ENCODE measurements around the gene FSHR. TPM values are rescaled to one million over a fixed set of nuclear protein-coding genes. Genes with fewer than 3 reads are reported as not detected.
A peak's percentile ranks its signal among the peaks of the same experiment; 100 is the strongest.

FSHR gene
- total RNA-seq, 1 donor from 2014 or later: 0.30 TPM

GRCh38 chr2:48952143-48952542 lies 202.2 kb downstream of the FSHR start:
- Histone ChIP-seq H3K4me1 (ENCODE audit: insufficient read depth, low read length) (no peaks in the 10 kb centered on the region), H3K4me2 (ENCODE audit: low read length) (no peak overlapping the region), H3K9ac (ENCODE audit: low read length) (no peak overlapping the region), H3K9me3 (ENCODE audit: insufficient read depth, low read depth, low read length) (no peaks in the 10 kb centered on the region), H3K79me2 (ENCODE audit: insufficient read depth, low read length) (no peaks in the 10 kb centered on the region), H3K27ac (ENCODE audit: low read depth, low read length) (no peak overlapping the region), H4K20me1 (ENCODE audit: insufficient read depth, low read length) (no peaks in the 10 kb centered on the region), H3K36me3 (ENCODE audit: insufficient read depth, low read length) (no peaks in the 10 kb centered on the region), H3K4me3 (ENCODE audit: insufficient read depth, low read depth, low read length) (no peak overlapping the region), H3K27me3 (ENCODE audit: insufficient read depth, low read length) (no peaks in the 10 kb centered on the region), H2AFZ (ENCODE audit: low read depth, low read length) (no peak overlapping the region)
- H3K4me3 Mint-ChIP-seq (ENCODE audit: unreplicated experiment): no peak overlapping the region
- FAIRE-seq (no peak), DNase-seq (ENCODE audit: low read depth) (no peak)
- H3K27ac Mint-ChIP-seq (ENCODE audit: unreplicated experiment): no peak overlapping the region
- no peaks in the 10 kb centered on the region for H3K36me3 Mint-ChIP-seq (ENCODE audit: low read depth, unreplicated experiment)
- H3K9me3 Mint-ChIP-seq (ENCODE audit: unreplicated experiment): no peaks in the 10 kb centered on the region
- H3K27me3 Mint-ChIP-seq (ENCODE audit: low read depth, unreplicated experiment): no peaks in the 10 kb centered on the region
- peaks cover 2% of the 10 kb centered on the region for H3K4me1 Mint-ChIP-seq (ENCODE audit: low read depth, unreplicated experiment)
- TF ChIP-seq CTCF (IDR thresholded peaks at IDR 0.05; ENCODE audit: insufficient read depth, low read depth, low read length) (no peak), EZH2 (IDR thresholded peaks at IDR 0.05; ENCODE audit: insufficient read depth, low read length) (no peak)

GRCh38 chr2:48948400-48949125 lies 205.8 kb downstream of the FSHR start:
- Histone ChIP-seq H3K9me3 (ENCODE audit: insufficient read depth, low read depth, low read length) (no peaks in the 10 kb centered on the region), H3K36me3 (ENCODE audit: insufficient read depth, low read length) (no peaks in the 10 kb centered on the region), H3K27me3 (ENCODE audit: insufficient read depth, low read length) (no peaks in the 10 kb centered on the region), H3K9ac (ENCODE audit: low read length) (no peak overlapping the region), H3K4me1 (ENCODE audit: insufficient read depth, low read length) (no peaks in the 10 kb centered on the region), H4K20me1 (ENCODE audit: insufficient read depth, low read length) (no peaks in the 10 kb centered on the region), H3K4me3 (ENCODE audit: insufficient read depth, low read depth, low read length) (no peak overlapping the region), H3K79me2 (ENCODE audit: insufficient read depth, low read length) (no peaks in the 10 kb centered on the region), H3K27ac (ENCODE audit: low read depth, low read length) (no peak overlapping the region), H2AFZ (ENCODE audit: low read depth, low read length) (no peak overlapping the region), H3K4me2 (ENCODE audit: low read length) (no peak overlapping the region)
- no peak overlapping the region for H3K4me3 Mint-ChIP-seq (ENCODE audit: unreplicated experiment)
- H3K36me3 Mint-ChIP-seq (ENCODE audit: low read depth, unreplicated experiment): no peaks in the 10 kb centered on the region
- H3K27ac Mint-ChIP-seq (ENCODE audit: unreplicated experiment): no peak overlapping the region
- H3K4me1 Mint-ChIP-seq (ENCODE audit: low read depth, unreplicated experiment): no peaks in the 10 kb centered on the region
- no peaks in the 10 kb centered on the region for H3K27me3 Mint-ChIP-seq (ENCODE audit: low read depth, unreplicated experiment)
- FAIRE-seq: no peak
- no peak for TF ChIP-seq CTCF (IDR thresholded peaks at IDR 0.05; ENCODE audit: insufficient read depth, low read depth, low read length)
- TF ChIP-seq EZH2 (IDR thresholded peaks at IDR 0.05; ENCODE audit: insufficient read depth, low read length): no peak
- no peaks in the 10 kb centered on the region for H3K9me3 Mint-ChIP-seq (ENCODE audit: unreplicated experiment)
- no peak for DNase-seq (ENCODE audit: low read depth)

GRCh38 chr2:48946449-48947048 lies 207.8 kb downstream of the FSHR start:
- H3K27ac ChIP-seq (ENCODE audit: low read depth, low read length): no peak overlapping the region
- H3K4me2 ChIP-seq (ENCODE audit: low read length): no peak overlapping the region
- FAIRE-seq (no peak), DNase-seq (ENCODE audit: low read depth) (peak; percentile 26)
- no peaks in the 10 kb centered on the region for H3K9me3 Mint-ChIP-seq (ENCODE audit: unreplicated experiment)
- H3K4me1 ChIP-seq (ENCODE audit: insufficient read depth, low read length): no peaks in the 10 kb centered on the region
- H3K27me3 ChIP-seq (ENCODE audit: insufficient read depth, low read length): no peaks in the 10 kb centered on the region
- peaks cover 3% of the 10 kb centered on the region for H3K4me1 Mint-ChIP-seq (ENCODE audit: low read depth, unreplicated experiment)
- H3K36me3 Mint-ChIP-seq (ENCODE audit: low read depth, unreplicated experiment): no peaks in the 10 kb centered on the region
- H2AFZ ChIP-seq (ENCODE audit: low read depth, low read length): no peak overlapping the region
- no peaks in the 10 kb centered on the region for H3K27me3 Mint-ChIP-seq (ENCODE audit: low read depth, unreplicated experiment)
- no peak overlapping the region for H3K9ac ChIP-seq (ENCODE audit: low read length)
- H3K79me2 ChIP-seq (ENCODE audit: insufficient read depth, low read length): no peaks in the 10 kb centered on the region
- H3K4me3 ChIP-seq (ENCODE audit: insufficient read depth, low read depth, low read length): no peak overlapping the region
- no peak overlapping the region for H3K27ac Mint-ChIP-seq (ENCODE audit: unreplicated experiment)
- no peaks in the 10 kb centered on the region for H4K20me1 ChIP-seq (ENCODE audit: insufficient read depth, low read length)
- peak; percentile 92 for TF ChIP-seq CTCF (IDR thresholded peaks at IDR 0.05; ENCODE audit: insufficient read depth, low read depth, low read length)
- no peak for TF ChIP-seq EZH2 (IDR thresholded peaks at IDR 0.05; ENCODE audit: insufficient read depth, low read length)
- no peak overlapping the region for H3K4me3 Mint-ChIP-seq (ENCODE audit: unreplicated experiment)
- H3K36me3 ChIP-seq (ENCODE audit: insufficient read depth, low read length): no peaks in the 10 kb centered on the region
- H3K9me3 ChIP-seq (ENCODE audit: insufficient read depth, low read depth, low read length): no peaks in the 10 kb centered on the region
